Fibroblast of mammary gland (primary cell): ENCODE results near the gene NCAPG.

Experiments used
- DNase-seq: peaks from one replicate; pipeline ENCODE4 v3.0.0-alpha.2; 2010; ENCODE audit warnings: low read depth
- H3K4me3 ChIP-seq: 2 replicates; pipeline ENCODE4 v1.5.1; 2011; ENCODE audit warnings: low read depth, mild to moderate bottlenecking, low read length, moderate library complexity; ENCODE audit not compliant: control insufficient read depth
- CTCF ChIP-seq: conservative IDR thresholded peaks from 2 replicates; pipeline ENCODE4 v1.5.1; 2011; ENCODE audit warnings: low read depth, low read length, inconsistent platforms; ENCODE audit not compliant: control insufficient read depth, insufficient read depth

NCAPG gene

GRCh38 chr4:17889692-17890091 is 78.9 kb downstream of the NCAPG start:
- no peak for TF ChIP-seq CTCF
- no peak for DNase-seq
- H3K4me3 ChIP-seq = no peak overlapping the region

- DNase-seq = no peak
- H3K4me3 ChIP-seq = no peak overlapping the region
- no peak for TF ChIP-seq CTCF
Measured at GRCh38 chr4:17894421-17894820, 83.6 kb downstream of the NCAPG start.
